GM18951 (cell line): Measurements from ENCODE around the gene TMEM258.

ENCODE experiments used
- POLR2A ChIP-seq: IDR thresholded peaks from 4 replicates; pipeline ENCODE4 v1.6.1; 2011; ENCODE audit warnings: mild to moderate bottlenecking; ENCODE audit not compliant: insufficient read length, insufficient read depth; ENCODE audit errors: extremely low read depth
- in situ Hi-C: fragments of 300-500 bp; cut with MboI; formaldehyde crosslinking; loops from one replicate; pipeline ENCODE4 v1.12.0; 2022; ENCODE audit warnings: low sequenced_read_pairs, mixed read lengths, inconsistent platforms; ENCODE audit not compliant: unreplicated experiment

The TMEM258 gene

DNA sequence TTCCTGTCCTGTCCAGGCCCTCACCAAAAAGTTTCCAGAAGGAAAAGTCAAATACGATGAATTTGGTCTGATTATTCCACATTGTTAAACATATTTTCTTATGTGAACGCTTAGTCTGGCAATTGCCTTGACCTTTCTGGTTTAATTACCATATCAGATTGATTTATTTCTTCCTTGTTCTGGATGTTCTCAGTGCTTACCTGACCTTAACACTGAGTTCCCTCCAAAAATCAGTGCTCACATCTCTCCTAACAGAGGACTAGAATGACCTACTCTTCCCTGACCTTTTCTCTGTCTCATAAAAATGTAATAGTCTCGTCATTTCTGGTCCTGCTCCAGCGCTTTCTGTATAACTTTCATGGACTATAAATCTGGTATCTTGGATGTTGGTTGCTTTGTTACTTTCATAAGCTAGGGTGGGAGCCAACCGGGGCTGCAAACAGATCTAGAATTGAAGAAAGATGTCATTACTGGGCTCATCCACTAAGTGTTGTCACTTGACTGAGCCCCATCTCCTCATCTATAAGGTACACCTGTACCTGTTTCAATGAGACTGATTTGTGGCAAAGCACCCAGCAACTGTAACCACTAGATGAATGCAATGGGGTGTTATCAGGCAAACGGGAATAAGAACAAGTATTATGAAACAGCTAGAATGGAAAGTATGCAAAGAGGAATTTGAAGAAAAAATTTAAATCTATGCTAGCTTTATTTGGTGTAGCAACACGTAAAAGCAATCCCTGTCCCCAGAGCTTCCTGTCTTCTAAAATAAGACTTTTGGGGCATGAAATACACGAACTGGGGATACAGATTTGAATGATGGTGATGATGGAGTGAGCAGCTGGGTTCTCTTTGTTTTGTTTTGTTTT, 38.1 kb upstream of the TMEM258 start:
- in situ Hi-C loops = no loop called here
- no peak for TF ChIP-seq POLR2A

DNA sequence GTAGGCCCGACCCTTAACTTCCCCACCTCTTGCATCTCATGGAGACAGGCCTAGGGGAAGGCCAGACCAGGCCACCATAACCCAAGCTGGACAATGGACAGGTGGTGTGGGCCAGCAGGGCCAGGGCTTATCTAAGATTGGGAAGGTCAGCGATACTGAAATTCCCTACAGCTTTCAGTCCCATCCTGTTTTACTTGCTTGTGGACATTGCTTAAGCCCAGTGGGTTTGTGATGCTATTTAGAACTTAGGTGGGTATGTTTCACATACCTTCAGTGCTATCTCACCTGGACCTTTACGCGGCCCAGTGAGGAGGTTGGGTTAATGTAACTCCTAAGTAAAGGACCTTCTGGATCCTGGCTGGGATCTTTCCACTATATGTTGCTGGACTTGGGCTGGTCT, 37.4 kb upstream of the TMEM258 start:
- TF ChIP-seq POLR2A = no peak
- in situ Hi-C loops = no loop called here

DNA sequence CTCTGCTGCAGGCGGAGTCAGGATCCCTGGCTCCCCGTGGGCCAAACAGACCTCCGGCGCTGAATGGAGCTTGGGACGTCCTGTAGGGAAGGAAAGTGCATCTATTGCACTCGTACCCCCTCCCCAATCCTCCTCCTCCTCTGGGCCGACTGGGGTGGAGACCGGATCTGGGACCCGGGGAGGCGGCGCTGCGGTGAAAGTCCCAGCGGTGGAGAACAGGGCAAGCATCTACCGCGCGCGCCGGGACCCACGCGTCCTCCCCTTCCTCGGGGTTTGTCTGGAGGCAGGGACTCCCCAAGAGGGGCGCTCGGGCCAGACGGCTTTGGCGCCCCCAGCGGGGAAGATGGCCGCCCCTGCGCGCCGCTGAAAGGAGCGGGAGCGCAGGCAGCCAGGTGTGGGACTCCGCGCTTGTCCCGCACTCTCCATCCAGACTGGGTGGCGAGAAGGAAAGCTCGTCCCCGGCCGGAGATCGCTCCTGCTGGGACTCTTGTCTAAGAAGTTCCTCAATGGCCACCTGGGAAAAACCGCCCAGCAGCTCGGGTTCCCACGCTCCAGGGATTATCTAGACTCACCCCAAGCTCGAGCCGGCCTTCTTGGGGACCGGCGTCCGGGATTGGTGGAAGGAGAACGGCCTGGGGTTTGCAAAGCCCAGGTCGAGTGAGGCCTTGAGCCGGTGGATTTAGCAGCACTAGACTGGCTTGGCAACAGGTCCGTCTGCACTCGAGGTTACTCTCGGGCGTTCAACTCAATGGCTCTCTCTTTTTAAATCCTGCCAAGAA, 36.4 kb upstream of the TMEM258 start:
- TF ChIP-seq POLR2A = peak; percentile 53
- in situ Hi-C loops = no loop called here

DNA sequence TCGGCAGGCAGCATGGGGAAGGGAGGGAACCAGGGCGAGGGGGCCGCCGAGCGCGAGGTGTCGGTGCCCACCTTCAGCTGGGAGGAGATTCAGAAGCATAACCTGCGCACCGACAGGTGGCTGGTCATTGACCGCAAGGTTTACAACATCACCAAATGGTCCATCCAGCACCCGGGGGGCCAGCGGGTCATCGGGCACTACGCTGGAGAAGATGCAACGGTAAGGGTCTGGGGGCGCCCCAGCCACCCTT, 35.9 kb upstream of the TMEM258 start:
- in situ Hi-C loops = no loop called here
- TF ChIP-seq POLR2A = no peak

DNA sequence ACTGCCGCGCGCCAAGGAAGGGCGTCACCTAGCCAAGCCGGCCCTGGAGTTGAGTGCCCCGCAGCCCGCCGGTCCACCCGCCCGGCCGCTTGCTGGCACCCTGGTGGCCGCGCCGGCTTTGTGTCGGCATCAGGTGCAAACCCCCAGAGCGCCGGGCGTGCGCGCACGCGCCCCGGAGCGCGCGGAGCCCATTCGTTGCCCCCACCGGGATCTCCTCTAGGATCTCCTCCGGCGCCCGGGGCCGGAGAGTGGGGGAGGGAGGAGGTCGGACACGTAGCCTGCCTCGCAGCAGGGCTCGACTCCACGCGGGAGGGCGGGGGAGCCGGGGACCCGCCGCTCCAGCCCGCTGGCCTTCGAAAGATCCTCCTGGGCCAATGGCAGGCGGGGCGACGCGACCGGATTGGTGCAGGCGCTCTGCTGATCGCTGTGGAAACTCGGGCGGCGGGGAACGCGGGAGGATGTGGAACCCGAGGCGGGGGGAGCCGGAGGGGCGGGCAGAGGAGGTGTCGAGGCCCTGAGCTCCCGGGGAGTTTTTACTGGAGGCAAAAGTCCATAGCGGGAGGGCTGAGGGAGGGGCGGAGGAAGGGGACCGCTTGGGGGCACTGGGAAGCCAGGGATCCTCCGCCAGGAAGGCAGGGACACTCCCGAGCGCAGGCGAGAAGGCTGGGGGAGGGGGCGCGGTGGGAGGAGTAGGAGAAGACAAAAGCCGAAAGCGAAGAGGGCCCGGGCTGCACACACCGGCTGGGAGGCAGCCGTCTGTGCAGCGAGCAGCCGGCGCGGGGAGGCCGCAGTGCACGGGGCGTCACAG, 35.4 kb upstream of the TMEM258 start, which contains the start of gene FADS2:
Gene FADS2 (plus strand): TSS at position 730 of the 808 bp plus-strand sequence. CDS start 91 bp downstream, outside the sequence.
- in situ Hi-C loops = no loop called here

DNA sequence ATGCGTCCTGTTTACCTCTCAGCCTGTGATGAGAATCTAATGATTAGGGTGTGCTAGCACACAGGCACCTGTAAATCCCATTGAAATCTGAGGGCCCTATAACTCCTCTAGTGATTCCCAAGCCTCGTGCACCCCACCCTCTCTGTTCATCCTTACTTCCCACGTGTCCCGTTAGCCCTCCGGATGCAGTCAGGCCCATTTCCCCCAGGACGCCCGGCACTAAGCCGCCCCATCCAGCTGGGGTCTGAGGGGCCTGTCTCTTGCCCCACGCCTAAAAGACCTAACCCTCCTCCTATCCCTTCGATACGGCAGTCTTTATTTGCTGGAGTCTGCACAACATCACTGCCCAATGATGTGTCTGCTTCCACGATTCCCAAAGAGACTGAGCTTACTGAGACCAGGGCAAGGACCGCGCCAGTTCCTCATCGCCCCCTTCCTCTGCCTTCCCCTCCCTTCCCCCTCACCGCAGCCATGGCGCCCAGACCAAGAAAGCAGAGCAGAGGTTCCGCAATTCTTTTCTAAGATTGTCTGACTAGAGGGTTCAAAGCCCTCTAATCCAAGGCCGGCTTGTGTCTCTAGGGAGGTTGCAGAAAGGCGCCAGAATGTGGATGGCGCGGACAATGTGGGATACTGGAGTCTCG, 34.7 kb upstream of the TMEM258 start:
- no peak for TF ChIP-seq POLR2A
- in situ Hi-C loops = no loop called here

More for the DNA sequence above, 35.4 kb upstream of the TMEM258 start, which contains the start of gene FADS2:
- peak; percentile 89 for TF ChIP-seq POLR2A

DNA sequence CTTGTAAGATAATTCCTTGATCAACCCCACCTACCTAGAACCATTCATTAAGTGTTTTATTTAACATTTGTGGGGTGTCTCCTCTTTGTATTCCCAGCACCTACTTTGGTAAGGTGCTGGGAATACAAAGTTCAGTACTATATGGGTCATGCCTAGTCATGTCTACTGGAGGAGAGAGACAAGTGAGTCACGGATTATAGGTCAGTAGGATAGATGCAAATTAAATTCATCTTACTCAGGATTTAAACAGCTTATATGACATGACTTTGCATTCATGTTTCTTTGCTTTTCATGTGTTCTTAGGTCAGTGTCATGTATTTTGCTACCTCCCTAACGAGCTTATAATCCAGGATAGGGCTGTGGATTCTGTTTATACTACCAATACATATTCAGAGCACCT, 27.8 kb upstream of the TMEM258 start:
- TF ChIP-seq POLR2A = no peak
- in situ Hi-C loops = no loop called here

DNA sequence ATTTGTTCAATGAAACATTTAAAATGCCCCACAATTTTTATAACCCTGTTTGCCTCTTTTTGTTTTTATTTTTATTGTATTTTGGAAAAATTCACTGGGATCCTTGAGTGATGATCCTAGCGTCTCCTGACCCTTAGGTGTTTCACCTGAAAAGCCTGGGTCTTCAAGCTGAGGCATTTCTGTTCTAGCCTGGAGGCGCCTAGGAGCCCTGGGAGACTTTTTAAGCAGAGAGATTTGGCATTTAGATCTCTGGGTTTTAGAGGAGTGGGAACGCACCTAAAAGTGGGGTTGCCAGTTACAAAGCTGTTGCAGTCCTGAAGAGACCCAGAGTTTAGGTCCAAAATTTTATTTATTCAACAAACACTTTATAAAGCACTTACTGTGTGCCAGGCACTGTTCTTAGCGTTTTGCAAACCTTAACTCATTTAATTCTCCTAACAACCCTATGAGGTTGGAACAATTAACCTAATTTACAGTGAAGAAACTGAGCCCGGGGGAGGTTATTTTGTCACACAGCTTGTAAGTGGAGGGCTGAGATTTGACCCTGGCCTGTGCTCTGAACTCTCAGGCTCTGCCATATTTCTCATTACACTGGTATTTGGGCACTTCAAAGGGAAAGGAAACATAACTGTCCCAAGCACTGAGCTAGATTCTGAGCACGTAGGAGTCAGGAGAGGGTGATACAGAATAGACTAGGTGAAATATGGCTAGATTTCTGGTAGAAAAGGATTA, 25.2 kb upstream of the TMEM258 start:
- no peak for TF ChIP-seq POLR2A
- in situ Hi-C loops = no loop called here

DNA sequence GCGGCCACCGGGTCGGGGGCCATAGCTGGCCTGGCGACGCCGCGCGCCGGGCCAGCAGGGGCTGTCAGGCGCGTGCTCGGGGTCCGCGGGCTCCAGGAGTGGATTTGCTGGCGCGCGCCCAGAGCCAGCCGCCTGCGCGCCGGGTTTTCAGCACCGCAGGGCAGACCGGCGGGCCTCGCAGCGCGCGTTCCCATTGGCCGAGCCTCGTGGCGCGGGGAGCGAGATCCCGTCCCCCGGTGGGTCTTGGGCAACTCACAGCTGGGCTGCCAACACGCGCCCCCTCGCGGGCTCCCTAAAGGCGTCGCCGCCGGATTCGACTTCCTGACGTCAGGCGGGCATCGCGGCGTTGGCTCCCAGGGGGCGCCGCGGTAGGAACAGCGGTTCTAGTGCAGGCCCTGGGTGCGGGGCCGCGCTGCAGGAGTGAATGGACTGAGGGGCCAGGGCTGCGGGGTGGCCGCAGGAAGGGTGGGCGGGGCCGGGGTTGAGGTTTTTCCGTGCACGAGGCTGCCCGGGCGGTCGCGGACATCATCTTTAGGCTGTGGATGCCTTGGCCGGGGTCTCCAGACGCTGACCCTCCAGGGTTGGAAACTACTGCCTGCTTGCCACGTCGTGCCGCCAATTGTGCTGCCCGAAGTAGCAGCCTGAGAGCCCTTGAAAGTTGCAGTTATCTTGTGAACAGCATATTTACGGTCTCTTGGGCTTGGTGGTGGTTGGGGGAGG, 24.5 kb upstream of the TMEM258 start, which contains the start of gene FADS1:
Gene FADS1 (minus strand): TSS at position 268 of the 720 bp plus-strand sequence. CDS start 74 bp downstream, at position 194.
- TF ChIP-seq POLR2A = peak; percentile 68

DNA sequence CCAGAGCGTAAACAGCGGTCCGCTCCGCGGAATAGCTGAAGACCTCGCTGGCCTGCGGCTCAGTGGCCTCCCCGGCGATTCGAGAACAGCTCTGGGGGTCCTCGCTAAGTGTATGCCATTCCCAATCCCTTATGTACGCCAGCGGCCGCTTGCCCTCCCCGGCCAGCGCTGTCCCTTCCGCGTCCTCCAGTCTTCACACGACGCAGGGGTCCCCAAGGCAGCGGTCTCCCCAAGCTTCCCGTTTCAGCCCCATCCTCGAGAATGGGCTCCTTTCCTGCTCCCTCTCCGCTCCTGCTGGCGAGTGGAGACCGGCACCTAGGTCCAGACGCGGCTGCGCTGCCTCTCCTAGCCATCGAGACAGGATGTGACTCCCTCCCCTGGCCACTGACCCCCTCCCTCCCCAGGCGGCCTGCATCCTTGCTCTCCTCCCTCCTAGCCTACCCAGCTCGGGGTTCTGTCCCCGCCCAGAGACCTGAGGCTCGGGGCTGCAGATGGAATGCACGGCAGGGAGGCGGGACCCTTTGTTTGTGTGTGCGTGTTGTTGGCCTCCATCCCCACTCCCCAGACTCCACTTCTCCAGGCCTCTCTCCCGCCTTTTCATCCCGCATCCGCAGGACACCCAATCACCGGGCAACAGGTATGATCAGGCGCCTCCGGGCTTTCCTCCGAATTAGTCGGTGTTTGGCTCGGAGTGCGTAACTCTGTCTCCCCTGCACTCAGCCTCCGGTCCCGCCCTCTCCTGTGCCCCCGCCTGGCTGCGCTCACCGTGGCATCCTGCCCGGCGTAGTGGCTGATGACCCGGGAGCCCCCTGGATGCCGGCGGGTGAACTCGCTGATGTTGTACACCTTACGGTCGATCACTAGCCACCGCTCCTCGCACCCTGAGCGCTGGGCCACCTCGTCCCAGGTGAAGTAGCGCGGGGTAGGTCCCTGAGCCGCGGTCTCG, 23.7 kb upstream of the TMEM258 start:
- in situ Hi-C loops = no loop called here

More for the DNA sequence above, 24.5 kb upstream of the TMEM258 start, which contains the start of gene FADS1:
- in situ Hi-C loops = no loop called here

DNA sequence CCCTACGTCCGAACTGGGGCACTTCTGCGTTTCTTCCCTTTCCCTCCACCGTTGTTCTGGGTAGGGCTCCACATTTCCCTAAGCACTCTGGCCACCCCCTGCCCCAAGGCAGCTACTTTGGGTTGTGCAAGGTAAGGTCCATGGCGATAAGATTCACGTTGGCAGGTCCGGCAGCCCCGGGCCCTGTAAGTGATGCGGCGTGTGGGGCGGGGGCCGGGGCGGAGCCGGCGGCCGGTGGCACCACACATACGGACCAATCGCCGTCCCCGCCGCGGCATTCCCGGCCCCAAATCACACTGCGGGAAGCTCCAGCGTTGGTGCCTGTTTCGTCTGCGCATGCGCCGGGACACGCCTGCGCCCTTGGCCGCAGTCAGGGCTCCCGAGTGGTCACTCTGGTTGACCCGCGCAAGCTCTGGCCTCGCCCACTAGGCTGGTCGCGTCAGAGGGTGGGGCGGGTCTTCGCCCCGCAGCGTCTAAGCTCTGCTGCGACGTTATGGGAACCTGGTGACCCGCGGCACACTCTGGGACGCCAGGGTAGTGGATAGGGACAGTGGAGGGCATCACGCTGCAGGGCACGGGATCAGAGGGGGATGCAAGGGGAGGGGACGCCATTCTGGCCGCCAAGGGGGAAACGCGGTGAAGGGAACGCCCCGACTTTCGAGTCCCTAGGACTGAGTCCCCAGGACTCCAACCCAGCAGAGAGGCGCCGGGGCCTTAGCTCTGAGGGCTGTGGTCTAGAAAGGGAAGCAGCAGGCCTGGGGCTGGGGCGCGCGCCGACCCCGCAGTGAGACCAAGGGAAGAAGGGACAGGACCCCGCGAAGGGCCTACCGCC, 22.8 kb upstream of the TMEM258 start:
- in situ Hi-C loops = no loop called here
- TF ChIP-seq POLR2A = peak; percentile 86

More for the DNA sequence above, 23.7 kb upstream of the TMEM258 start:
- no peak for TF ChIP-seq POLR2A
